ENCODE measurements around the gene CLDN5.
A peak's percentile ranks its signal among the peaks of the same experiment; 100 is the strongest.

Gene CLDN5

GRCh38 chr22:19488884-19489843 lies 35.0 kb downstream of the CLDN5 start:
- FAIRE-seq (no peak), DNase-seq (ENCODE audit: insufficient read length, low spot score) (no peak)

- DNase-seq (ENCODE audit: insufficient read length, low spot score) (no peak), FAIRE-seq (no peak)
These were observed 35.9 kb downstream of the CLDN5 start for GRCh38 chr22:19488285-19488684.

GRCh38 chr22:19483481-19484244 lies 40.5 kb downstream of the CLDN5 start:
- DNase-seq (ENCODE audit: insufficient read length, low spot score) = no peak
- FAIRE-seq = no peak

DNA sequence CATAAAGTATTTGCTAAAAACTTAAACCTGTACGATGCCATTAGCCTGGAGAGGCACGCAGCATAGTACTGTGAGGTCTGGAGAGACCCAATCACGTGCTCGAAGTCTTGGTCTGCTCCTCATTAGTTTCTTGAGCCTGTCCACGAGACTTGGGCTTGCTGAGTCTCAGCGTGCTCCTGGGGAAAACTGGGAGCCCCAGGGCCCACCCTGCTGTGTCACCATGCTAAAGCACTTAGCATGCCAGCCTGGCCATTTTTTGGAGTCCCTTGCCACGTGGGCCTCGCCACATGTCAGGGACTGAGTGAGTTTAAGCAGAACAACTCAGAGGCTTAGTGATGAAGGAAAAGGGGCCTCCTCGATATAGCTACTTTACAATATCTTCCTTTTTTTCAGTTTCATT lies 41.9 kb downstream of the CLDN5 start:
- FAIRE-seq = no peak
- DNase-seq (ENCODE audit: insufficient read length, low spot score) = no peak

DNA sequence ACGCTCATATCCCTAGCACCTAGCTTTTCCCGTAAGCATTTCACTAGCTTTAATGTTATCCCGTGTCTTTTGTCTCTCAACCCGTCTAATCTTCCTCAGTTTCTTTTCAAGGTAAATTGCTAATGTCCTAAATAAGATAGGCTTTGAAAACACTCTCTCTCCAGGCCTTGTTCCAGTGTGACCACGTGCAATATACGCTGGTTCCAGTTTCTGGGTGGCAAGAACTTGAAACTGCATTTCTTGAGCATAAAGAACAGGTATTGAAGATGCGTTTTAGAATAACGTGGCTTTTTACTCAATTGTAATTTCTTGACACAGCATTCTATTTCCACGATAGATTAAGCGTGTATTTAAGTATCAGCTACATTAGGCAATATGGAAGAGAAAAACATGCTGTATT lies 43.4 kb downstream of the CLDN5 start:
- DNase-seq (ENCODE audit: insufficient read length, low spot score) = no peak
- no peak for FAIRE-seq

DNA sequence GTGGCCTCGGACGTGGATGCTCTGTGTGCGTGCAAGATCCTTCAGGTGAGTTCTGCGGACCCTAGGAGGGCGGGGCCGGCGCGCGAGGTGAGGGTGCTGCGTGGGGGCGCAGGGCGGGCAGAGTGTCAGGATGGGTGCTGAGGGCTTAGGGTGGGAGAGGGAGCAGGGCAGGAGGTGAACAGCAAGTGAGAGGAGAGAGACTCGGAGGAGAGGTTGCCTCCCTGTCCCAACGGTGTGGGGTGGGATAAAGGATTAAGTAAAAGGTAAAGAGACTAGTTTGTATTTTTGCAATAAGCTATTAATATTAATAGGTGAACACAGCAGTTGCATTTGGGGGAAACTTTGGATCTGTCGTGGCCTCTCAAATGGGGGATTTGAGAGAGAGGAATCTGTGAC lies 44.0 kb downstream of the CLDN5 start:
- DNase-seq (ENCODE audit: insufficient read length, low spot score) (no peak), FAIRE-seq (no peak)

DNA sequence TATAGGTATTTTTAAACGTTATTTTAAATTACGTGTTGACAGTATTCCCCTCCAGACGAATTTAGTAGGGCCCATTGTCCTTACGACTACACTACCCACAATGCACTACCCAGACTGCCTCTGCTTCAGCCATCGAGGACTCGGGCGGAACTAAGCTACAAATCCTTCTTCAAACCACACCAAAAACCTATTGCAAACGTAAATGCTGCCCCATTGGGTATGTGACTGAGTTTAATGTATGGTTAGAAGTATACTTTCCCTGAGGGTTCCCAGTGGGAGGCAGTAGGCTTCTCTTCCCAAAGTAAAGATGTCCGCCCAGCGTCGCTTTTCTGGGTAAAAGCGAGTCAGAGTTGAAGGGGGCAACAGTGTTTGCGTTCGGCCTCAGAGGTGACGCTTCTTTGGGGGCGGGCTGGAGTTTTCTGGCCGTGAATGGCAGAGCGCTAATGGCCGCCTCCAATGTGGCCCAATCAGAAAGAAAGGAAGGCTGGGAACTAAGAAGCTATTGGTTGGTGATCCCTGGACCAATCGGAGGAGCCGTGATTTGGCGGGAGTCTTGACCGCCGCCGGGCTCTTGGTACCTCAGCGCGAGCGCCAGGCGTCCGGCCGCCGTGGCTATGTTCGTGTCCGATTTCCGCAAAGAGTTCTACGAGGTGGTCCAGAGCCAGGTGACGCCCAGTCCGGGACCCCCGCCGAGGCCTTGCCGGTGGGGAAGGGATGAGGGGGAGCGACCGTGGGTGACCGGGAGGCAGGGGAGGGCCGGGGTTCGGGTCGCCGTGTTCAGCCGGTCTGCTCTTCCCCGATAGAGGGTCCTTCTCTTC lies 44.6 kb downstream of the CLDN5 start, which contains the start of gene CDC45:
Gene CDC45 (plus strand): TSS at position 566 of the 818 bp plus-strand sequence. CDS start 49 bp downstream, at position 615.
- FAIRE-seq = peak; percentile 96
- peak; percentile 94 for DNase-seq (ENCODE audit: insufficient read length, low spot score)

GRCh38 chr22:19478901-19479354 lies 45.3 kb downstream of the CLDN5 start, which contains the start of gene UFD1:
Gene UFD1 (minus strand): TSS chr22:19479193. CDS start chr22:19479085, 108 bp downstream.
- peak; percentile 67 for DNase-seq (ENCODE audit: insufficient read length, low spot score)

GRCh38 chr22:19478045-19478900 lies 45.9 kb downstream of the CLDN5 start:
- FAIRE-seq (peak; percentile 54), DNase-seq (ENCODE audit: insufficient read length, low spot score) (no peak)

More at GRCh38 chr22:19478901-19479354, 45.3 kb downstream of the CLDN5 start, which contains the start of gene UFD1:
- FAIRE-seq = no peak

DNA sequence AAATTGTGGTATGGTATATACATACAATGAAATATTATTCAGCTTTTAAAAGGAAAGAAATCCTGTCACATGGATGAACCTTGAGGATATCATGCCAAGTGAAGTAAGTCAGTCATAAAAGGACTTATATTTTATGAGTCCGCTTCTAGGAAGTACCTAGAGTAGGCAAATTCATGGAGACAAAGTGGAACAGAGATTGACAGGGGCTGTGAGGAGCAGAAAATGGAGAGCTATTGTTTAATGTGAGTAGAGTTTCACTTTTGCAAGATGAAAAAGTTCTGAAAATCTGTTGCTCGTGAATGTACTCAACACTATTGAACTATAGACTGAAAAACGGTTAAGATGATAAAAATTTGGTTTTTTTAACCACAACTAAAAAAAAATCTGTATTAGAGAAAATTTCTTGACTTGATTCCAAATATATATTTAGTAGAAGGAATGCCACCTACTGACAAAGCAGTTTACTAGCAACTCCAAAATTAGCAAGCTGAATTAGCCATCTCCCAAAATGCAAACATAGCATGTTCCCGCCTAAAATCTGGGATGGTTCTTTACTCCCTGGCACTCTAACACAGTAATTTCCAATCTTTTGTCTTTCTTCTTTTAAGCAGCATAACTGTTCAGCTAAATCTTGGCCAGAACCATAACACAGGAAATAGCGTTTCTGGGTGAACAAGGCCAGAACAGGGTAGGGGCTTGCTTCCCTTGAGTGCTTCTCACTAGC lies 46.7 kb downstream of the CLDN5 start:
- peak; percentile 48 for FAIRE-seq
- no peak for DNase-seq (ENCODE audit: insufficient read length, low spot score)

- FAIRE-seq = no peak
- DNase-seq (ENCODE audit: insufficient read length, low spot score) = no peak
These were observed 48.2 kb downstream of the CLDN5 start for GRCh38 chr22:19476023-19476422.

DNA sequence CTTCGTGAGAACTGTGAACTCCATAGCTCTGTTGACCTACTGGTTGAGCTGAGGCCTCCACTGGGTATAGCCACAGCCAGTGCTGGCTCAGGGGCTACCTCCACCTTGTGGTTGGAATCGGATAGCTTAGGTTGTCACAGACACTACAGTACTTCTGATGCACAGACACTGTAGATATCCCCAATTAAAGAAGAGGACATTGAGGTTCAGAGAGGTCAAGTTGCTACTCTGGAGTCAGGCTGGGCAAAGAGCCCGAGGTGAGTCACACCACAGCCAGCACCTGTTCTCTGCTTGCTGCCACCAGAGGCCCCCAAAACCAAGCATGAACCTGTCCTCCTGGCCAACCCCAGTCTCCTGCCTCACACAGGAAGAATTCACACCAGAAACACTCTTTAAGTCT lies 50.6 kb downstream of the CLDN5 start:
- DNase-seq (ENCODE audit: insufficient read length, low spot score) (no peak), FAIRE-seq (no peak)
